T follicular helper cell (primary cell): ENCODE results near the gene AKT1.
A peak's percentile ranks its signal among the peaks of the same experiment; 100 is the strongest.
"Not testable (repeated sequence)": the region's sequence is repeated elsewhere in the genome, so short reads cannot be mapped to it uniquely, and the experiment has no call there.

Source experiments
- DNase-seq: peaks from one replicate; pipeline ENCODE4 v3.0.0-alpha.2; 2020; ENCODE audit warnings: low read depth
- total RNA-seq, 2 experiments: gene quantifications; one replicate each; lab custom pipeline; 2026; lab: John Stamatoyannopoulos, UW

Gene AKT1
- total RNA-seq, result 119 to 169 reads per million in 2 experiments

GRCh38 chr14:104794993-104795780, at the start of gene AKT1:
TSS of gene AKT1 (minus strand) at chr14:104795748. CDS start at chr14:104792643, 3,105 bp downstream.
- DNase-seq, result no peak

- no peak for DNase-seq
These were observed 49.6 kb upstream of the AKT1 start for GRCh38 chr14:104845033-104845666.

- no peak for DNase-seq
These were observed 48.9 kb upstream of the AKT1 start for GRCh38 chr14:104844306-104845032.

GRCh38 chr14:104843442-104844305, 48.1 kb upstream of the AKT1 start:
- no peak for DNase-seq

- no peak for DNase-seq
These were observed 47.5 kb upstream of the AKT1 start for GRCh38 chr14:104843006-104843405.

GRCh38 chr14:104841730-104842129, 46.2 kb upstream of the AKT1 start:
- no peak for DNase-seq

GRCh38 chr14:104836171-104836935, 40.8 kb upstream of the AKT1 start:
- DNase-seq, result not testable (repeated sequence)

- no peak for DNase-seq
These were observed 35.2 kb upstream of the AKT1 start for GRCh38 chr14:104830781-104831180.

- DNase-seq, result peak; percentile 34
These were observed 31.9 kb upstream of the AKT1 start for GRCh38 chr14:104827177-104828055.

GRCh38 chr14:104826861-104827176, 31.3 kb upstream of the AKT1 start:
- DNase-seq, result no peak

GRCh38 chr14:104826189-104826860, 30.8 kb upstream of the AKT1 start:
- DNase-seq, result peak; percentile 91

GRCh38 chr14:104824353-104824997, 28.9 kb upstream of the AKT1 start:
- no peak for DNase-seq

- DNase-seq, result no peak
These were observed 27.5 kb upstream of the AKT1 start for GRCh38 chr14:104822821-104823615.

- no peak for DNase-seq
These were observed 26.5 kb upstream of the AKT1 start for GRCh38 chr14:104821971-104822608.

GRCh38 chr14:104821229-104821945, 25.8 kb upstream of the AKT1 start:
- DNase-seq, result no peak

- DNase-seq, result no peak
These were observed 25.2 kb upstream of the AKT1 start for GRCh38 chr14:104820669-104821228.

- no peak for DNase-seq
These were observed 23.8 kb upstream of the AKT1 start for GRCh38 chr14:104819361-104819781.
